HG03045 (cell line): ENCODE results near the gene TBC1D22A.

Experiments
- ATAC-seq: cut with Tn5 transposase; IDR thresholded peaks from one replicate; pipeline ENCODE4 v1.9.1; 2021; ENCODE audit warnings: mild to moderate bottlenecking, moderate library complexity; ENCODE audit not compliant: unreplicated experiment

The TBC1D22A gene

GRCh38 chr22:46829941-46830715, 67.7 kb downstream of the TBC1D22A start:
- no peak for ATAC-seq

GRCh38 chr22:46830841-46831240, 68.4 kb downstream of the TBC1D22A start:
- ATAC-seq: no peak

GRCh38 chr22:46833228-46833627, 70.8 kb downstream of the TBC1D22A start:
- no peak for ATAC-seq

- no peak for ATAC-seq
Measured at GRCh38 chr22:46834021-46834737, 71.7 kb downstream of the TBC1D22A start.

- ATAC-seq: no peak
Measured at GRCh38 chr22:46835288-46835687, 72.8 kb downstream of the TBC1D22A start.

- ATAC-seq: no peak
Measured at GRCh38 chr22:46835693-46836092, 73.2 kb downstream of the TBC1D22A start.

GRCh38 chr22:46841522-46841921, 79.1 kb downstream of the TBC1D22A start:
- no peak for ATAC-seq

GRCh38 chr22:46842606-46843005, 80.2 kb downstream of the TBC1D22A start:
- no peak for ATAC-seq

- no peak for ATAC-seq
Measured at GRCh38 chr22:46843821-46844255, 81.4 kb downstream of the TBC1D22A start.

GRCh38 chr22:46844606-46845210, 82.3 kb downstream of the TBC1D22A start:
- no peak for ATAC-seq

GRCh38 chr22:46845296-46846149, 83.1 kb downstream of the TBC1D22A start:
- no peak for ATAC-seq

- ATAC-seq: no peak
Measured at GRCh38 chr22:46846150-46846831, 83.8 kb downstream of the TBC1D22A start.

- ATAC-seq: no peak
Measured at GRCh38 chr22:46846832-46847355, 84.4 kb downstream of the TBC1D22A start.

GRCh38 chr22:46848197-46848596, 85.7 kb downstream of the TBC1D22A start:
- ATAC-seq: no peak

GRCh38 chr22:46849101-46849500, 86.7 kb downstream of the TBC1D22A start:
- no peak for ATAC-seq

- no peak for ATAC-seq
Measured at GRCh38 chr22:46849951-46850350, 87.5 kb downstream of the TBC1D22A start.

GRCh38 chr22:46851311-46851710, 88.9 kb downstream of the TBC1D22A start:
- ATAC-seq: no peak

GRCh38 chr22:46851941-46852340, 89.5 kb downstream of the TBC1D22A start:
- ATAC-seq: no peak

GRCh38 chr22:46852771-46853170, 90.3 kb downstream of the TBC1D22A start:
- no peak for ATAC-seq

- no peak for ATAC-seq
Measured at GRCh38 chr22:46853191-46853590, 90.7 kb downstream of the TBC1D22A start.
